HG03175 (cell line): Measurements from ENCODE around the gene WWOX.

Source experiments
- ATAC-seq: cut with Tn5 transposase; IDR thresholded peaks from one replicate; pipeline ENCODE4 v1.9.1; 2021; ENCODE audit warnings: mild to moderate bottlenecking, moderate library complexity; ENCODE audit not compliant: unreplicated experiment

WWOX gene

GRCh38 chr16:78952630-78953029 is 853.2 kb downstream of the WWOX start:
- ATAC-seq: no peak

- ATAC-seq: no peak
Measured at GRCh38 chr16:78953526-78953925, 854.1 kb downstream of the WWOX start.

- no peak for ATAC-seq
Measured at GRCh38 chr16:78955206-78955605, 855.8 kb downstream of the WWOX start.

- ATAC-seq: no peak
Measured at GRCh38 chr16:78956859-78957258, 857.4 kb downstream of the WWOX start.

- no peak for ATAC-seq
Measured at GRCh38 chr16:78957317-78958100, 858.1 kb downstream of the WWOX start.

- ATAC-seq: peak; percentile 45
Measured at GRCh38 chr16:78961464-78961863, 862.0 kb downstream of the WWOX start.

- ATAC-seq: peak; percentile 98
Measured at GRCh38 chr16:78962457-78962929, 863.0 kb downstream of the WWOX start.

GRCh38 chr16:78967948-78968347 is 868.5 kb downstream of the WWOX start:
- no peak for ATAC-seq

- ATAC-seq: no peak
Measured at GRCh38 chr16:78969721-78970120, 870.3 kb downstream of the WWOX start.

GRCh38 chr16:78970650-78971049 is 871.2 kb downstream of the WWOX start:
- ATAC-seq: no peak

- no peak for ATAC-seq
Measured at GRCh38 chr16:78972006-78972405, 872.6 kb downstream of the WWOX start.

- no peak for ATAC-seq
Measured at GRCh38 chr16:78972986-78973385, 873.5 kb downstream of the WWOX start.

GRCh38 chr16:78976212-78976611 is 876.8 kb downstream of the WWOX start:
- ATAC-seq: no peak

- ATAC-seq: no peak
Measured at GRCh38 chr16:78980825-78981224, 881.4 kb downstream of the WWOX start.

GRCh38 chr16:78982096-78982744 is 882.8 kb downstream of the WWOX start:
- no peak for ATAC-seq

GRCh38 chr16:78984324-78984723 is 884.9 kb downstream of the WWOX start:
- no peak for ATAC-seq

- no peak for ATAC-seq
Measured at GRCh38 chr16:78984887-78985464, 885.5 kb downstream of the WWOX start.

- ATAC-seq: no peak
Measured at GRCh38 chr16:78985716-78986605, 886.5 kb downstream of the WWOX start.

- no peak for ATAC-seq
Measured at GRCh38 chr16:78987666-78988065, 888.2 kb downstream of the WWOX start.

- no peak for ATAC-seq
Measured at GRCh38 chr16:78988361-78988969, 889.0 kb downstream of the WWOX start.

GRCh38 chr16:78990309-78990701 is 890.9 kb downstream of the WWOX start:
- ATAC-seq: no peak
